HG03439 (cell line): ENCODE results near the gene TNFRSF19.
"Not testable (repeated sequence)": the region's sequence is repeated elsewhere in the genome, so short reads cannot be mapped to it uniquely, and the experiment has no call there.

Experiments
- ATAC-seq: cut with Tn5 transposase; IDR thresholded peaks from one replicate; pipeline ENCODE4 v1.9.1; 2021; ENCODE audit warnings: mild to moderate bottlenecking, moderate library complexity; ENCODE audit not compliant: unreplicated experiment

Gene TNFRSF19, protein sequence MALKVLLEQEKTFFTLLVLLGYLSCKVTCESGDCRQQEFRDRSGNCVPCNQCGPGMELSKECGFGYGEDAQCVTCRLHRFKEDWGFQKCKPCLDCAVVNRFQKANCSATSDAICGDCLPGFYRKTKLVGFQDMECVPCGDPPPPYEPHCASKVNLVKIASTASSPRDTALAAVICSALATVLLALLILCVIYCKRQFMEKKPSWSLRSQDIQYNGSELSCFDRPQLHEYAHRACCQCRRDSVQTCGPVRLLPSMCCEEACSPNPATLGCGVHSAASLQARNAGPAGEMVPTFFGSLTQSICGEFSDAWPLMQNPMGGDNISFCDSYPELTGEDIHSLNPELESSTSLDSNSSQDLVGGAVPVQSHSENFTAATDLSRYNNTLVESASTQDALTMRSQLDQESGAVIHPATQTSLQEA

DNA sequence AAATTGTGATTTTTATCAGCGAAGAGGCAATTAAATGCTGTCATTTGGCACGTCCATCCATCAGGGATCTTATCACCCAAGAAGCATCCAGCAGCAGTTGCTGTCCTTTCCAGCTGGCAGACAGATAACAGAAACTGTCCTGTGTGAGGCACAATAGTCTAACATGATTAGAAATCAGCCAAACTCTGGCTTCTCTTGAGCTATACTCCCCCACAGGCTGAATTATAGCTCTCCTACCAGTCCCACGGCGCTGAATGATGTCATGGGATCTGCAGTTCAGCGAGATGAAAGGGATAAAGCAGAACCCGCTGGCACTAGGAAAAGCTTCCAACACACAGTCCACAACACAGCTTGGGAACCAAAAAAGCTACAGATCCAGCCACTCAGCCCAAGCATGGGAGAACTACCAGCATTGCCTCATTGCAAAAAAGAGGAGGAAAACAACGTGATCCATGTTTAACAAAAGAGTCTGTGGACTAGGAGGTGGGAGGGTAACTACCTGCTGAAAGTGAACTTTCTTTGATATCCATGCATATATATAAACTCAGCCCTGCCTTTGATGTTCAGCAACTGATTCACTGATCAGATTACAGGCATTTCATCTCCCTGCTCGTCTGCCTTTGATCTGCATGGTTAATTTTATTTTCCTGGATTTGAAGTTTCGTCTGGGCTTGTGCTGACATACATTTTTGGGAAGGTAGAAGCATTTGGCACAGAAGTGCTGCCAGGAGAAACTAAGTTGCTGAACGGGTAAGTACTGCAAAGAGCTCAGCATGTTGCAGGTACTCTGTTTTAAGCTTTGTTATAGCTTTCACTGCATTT is at the start of gene TNFRSF19:
Gene TNFRSF19, plus strand, starts transcription at position 314 of the 822 bp plus-strand sequence. CDS start 19,772 bp downstream, outside the sequence.
- no peak for ATAC-seq

DNA sequence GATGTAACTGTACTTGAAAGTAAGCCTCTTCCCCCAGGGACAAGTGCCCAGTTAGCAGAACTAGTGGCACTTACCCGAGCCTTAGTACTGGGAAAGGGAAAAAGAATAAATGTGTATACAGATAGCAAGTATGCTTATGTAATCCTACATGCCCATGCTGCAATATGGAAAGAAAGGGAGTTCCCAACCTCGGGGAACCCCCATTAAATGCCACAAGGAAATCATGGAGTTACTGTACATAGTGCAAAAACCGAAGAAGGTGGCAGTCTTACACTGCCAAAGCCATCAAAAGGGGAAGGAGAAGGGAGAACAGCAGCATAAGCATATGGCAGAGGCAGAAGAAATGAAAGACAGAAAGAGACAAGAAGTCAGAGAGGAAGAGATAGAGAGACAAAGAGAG is 40.3 kb upstream of the TNFRSF19 start:
- not testable (repeated sequence) for ATAC-seq

DNA sequence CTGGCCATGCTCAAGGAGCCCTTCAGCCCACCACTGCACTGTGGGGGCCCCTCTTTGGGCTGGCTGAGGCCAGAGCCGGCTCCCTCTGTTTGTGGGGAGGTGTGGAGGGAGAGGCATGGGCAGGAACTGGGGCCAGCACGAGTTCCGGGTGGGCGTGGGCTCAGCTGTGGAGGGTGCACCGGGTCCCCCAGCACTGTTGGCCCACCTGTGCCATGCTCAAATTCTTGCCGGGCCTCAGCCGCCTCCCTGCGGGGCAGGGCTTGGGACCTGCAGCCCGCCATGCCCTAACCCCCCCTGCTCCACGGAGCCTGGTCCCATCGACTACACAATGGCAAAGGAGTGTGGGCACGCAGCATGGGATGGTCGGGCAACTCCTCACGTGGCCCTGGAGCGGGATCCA is 38.8 kb upstream of the TNFRSF19 start:
- no peak for ATAC-seq

DNA sequence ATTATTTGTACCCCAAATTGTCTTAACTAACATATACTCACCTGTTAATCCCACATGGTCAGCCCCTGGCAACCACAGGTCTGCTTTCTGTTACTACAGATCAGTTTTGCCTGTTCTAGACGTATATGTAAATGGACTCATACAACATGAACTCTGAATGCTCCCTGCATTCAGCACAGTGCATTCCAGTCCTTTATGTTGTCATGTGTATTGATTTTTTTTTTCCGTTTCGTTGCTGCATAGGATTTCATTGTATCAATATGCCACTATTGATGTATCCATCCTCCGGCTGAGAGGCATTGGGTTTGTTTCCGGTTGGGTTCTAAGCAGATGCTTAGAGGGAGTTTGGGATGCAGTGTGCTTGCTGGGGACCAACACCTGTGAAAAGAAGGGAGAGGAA is 36.1 kb upstream of the TNFRSF19 start:
- no peak for ATAC-seq

DNA sequence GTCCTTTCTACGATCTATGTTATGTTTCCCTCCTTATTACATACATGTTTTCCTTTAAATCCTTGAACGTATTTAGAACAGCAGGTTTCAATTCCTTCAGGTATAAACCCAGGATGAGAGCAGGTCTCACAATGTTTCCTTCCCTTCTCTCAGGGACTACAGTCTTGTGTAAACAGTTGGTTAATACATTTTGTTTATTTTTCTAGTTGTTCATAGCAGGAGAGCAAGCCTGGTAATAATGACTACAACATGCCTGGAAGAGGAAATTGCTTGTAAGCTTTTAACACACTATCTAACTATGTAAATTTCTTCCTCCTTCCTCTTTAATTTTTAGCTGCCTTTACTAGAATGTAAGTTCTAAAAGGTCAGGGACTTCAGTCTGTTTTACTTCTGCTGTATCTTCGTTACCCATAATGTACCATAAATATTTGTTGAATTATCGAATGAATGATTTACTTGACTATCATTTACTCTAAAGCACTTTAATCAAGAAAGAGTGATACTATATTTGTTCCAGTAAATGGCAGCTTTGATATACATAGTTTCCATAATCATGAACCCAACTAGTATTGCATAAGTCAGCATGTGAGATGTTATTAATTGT is 28.9 kb upstream of the TNFRSF19 start:
- ATAC-seq: no peak

DNA sequence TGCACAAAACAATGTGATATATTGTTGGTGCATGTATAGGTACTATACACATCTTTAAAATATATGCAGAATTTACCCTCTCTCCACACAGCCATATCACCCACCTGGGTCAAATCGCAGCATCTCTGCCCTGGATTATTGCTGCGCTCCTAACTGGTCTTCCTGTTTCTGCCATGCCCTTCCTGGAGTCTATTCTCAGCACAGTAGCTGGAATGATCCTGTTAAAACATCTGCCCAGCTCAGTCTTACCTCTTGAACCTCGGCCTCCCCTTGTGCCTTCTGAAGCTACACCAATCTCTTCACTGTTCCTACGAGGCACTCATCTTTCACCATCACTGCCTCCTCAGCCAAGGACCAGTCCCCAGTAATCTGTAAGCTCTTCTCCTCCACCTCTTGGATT is 25.5 kb upstream of the TNFRSF19 start:
- no peak for ATAC-seq

DNA sequence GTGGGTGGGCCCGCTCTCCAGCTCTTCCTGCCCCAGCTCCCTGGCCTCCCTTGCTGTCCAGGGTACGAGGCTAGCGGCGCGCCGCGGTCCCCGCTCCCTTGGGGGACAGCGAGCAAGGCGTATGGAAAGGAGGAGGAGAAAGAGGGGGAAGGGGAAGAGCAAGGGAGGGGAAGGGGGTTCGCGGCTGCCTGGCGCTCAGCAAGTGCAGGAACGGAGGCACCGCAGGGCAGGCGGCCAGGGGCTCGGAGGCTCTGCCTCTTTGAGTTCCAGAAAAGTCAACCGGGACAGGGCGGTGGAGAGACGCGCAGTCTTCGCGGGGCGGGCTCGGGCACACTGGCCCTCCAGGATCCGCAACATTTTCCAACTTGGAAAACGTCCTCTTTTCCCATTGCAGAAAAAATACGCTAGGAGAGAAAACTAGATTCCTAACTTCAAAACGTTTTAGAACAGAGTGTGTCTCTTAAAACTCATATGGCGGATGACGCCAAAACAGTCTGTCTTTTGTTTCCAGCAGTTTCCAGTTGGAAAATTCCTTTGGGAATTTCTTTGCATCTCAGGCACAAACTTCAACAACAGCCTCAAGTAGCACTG is 23.1 kb upstream of the TNFRSF19 start:
- no peak for ATAC-seq

DNA sequence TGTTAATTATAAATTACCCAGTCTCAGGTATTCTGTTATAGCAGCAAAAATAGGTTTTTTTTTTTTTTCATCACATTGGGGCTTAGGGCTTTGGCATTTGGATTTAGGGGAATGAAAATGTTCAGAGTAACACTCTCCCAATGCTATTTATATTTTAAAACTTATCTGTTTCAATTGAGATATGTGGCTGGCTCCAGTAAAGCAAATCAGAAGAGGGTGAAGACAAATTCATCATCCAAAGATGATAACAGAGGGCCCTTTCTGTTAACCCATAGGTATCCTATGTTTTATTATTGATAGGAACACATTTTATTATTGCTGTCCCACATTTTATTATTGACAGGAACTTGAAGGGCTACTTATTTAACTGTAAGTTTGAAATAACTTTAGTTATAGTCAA is 20.5 kb upstream of the TNFRSF19 start:
- ATAC-seq: no peak

DNA sequence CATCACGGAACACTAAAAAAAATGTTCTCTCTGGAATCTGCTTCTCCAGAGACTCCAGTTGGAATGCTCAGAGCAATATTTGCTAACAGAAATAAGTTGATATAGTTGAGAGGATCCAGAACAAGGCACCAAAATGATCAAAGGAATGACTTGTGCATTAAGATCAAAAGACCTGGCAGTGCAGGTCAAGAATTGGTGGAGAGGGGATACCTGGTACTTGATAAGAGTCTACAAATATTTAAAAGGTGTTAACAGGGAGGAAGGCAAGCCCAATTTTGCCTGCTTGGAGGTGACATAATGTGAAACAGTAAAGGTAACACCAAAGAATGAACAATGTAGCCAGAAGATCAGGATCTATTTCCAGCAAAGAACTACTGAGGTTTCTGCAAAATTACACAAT is 20.0 kb upstream of the TNFRSF19 start:
- ATAC-seq: no peak

DNA sequence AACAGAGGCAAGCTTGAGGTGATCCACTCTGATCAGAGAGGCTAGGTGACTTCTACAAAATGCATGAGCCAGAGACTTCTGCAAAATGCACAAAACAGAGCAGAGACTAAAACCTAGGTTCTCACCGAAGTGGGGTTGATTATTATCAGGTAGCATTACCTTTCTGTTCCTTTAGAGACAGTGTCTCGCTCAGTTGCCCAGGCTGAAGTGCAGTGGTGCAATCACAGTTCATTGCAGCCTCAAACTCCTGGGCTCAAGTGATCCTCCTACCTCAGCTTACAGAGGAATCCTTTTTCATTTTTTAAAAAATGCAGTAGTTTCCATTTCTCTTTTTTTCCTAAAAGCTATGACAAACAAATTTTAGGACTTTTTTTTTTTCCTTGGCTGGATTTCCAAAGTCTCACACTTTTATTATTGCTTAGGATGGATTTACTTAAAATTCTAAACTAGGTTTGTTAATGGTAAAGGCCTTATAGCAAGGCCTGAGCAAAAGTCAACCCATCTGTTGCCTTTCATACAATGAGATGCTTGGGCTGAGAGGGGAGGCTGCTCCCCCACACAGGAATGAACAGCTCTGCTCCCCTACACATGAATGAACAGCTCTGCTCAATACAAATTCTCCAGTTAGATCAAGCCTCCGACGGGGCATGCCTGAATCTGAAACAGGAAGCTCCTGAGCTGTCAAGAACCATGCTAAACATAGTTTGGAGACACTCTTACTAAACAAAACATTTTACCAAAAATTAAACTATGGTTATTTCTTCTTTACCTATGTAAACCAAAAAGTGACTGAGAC is 18.8 kb upstream of the TNFRSF19 start:
- ATAC-seq: no peak

DNA sequence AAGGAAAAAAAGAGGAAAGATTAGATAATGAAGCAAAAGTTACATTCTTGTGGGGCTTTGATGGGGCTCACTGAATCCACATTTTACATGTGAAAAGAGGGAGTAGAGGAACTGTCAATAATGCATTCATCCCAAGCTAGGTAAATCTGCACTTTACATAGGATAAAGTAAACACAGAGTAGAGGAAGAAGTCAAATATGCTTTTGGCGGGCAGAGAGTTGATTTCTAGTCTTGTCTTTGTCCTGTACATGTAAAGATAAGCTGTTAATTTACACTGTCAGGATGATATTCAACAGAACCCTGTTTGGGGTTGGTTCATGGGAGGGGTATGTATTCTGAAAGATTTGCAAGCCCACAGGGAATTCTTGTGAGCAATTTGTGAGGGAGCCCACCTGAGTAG is 18.0 kb upstream of the TNFRSF19 start:
- no peak for ATAC-seq

DNA sequence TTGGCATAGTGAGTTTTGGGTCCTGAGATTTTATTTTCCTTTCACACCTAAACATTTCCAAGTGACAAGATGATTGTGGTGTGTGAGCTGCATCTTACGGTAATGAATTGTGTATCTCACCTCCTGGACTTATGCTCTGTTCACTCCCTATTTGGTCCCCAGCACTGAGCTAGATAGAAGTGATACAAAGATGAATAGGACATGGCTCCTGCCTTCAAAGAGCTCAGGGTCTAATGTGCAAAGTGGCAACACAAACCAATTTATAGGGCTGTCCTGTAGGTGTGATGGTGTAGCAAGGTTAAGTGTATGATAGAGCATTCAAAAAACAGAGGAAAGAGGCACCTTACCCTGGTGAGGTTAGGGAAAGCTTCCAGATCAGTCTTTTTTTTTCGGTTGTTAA is 17.6 kb upstream of the TNFRSF19 start:
- ATAC-seq: no peak

DNA sequence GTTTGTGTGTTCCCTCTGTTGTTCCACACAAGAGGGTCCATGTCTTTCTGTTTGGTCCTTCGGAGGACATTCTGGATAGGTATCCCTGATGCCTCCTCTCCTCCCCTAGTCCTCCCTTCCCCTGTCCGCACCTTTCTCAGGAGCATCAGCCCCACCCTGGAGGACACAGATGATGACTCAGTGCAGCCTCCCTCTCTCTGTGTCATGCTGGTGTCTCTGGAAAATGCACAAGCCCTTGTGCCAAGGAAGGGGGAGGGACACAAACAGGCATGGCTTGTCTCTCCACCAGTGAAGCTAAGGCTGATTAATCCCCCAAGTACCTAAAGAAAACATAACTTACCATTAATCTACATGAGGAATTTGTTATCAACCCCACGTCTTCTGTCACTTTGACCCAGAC is 16.2 kb upstream of the TNFRSF19 start:
- no peak for ATAC-seq

DNA sequence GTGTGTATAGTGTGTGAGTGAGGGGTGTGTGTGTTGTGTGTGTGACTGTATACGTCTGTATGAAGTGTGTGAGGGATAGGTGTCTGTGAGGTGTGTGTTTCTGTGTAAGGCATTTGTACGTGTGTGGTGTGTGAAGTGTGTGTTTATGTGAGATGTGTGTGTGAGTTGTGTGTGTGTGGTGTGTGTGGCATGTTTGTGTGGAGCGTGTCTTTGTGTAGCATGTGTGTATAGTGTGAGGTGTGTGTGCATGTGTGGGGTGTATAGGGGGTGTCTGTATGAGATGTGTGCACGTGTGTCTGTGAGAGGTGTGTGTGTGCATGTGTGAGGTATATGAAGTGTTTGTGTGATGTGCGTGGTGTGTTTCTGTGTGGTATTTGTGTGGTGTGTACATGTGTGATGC is 13.2 kb upstream of the TNFRSF19 start:
- ATAC-seq: no peak

DNA sequence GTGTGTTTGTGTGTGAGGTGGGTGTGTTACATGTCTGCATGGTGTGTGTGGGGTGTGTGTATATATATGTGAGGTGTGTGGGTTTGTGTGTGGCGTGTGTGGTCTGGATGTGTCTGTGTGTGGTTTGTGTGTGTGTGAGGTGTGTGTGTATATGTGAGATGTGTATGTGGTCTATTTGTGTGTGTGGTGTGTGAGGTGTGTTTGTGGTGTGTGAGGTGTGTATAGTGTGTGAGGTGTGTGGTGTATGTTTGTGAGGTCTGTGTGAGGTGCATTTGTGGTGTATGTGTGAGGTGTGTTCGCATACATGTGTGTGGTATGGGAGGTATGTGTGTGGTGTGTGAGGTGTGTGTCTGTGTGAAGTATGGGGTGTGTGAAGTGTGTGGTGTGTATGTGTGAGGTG is 12.5 kb upstream of the TNFRSF19 start:
- ATAC-seq: no peak

DNA sequence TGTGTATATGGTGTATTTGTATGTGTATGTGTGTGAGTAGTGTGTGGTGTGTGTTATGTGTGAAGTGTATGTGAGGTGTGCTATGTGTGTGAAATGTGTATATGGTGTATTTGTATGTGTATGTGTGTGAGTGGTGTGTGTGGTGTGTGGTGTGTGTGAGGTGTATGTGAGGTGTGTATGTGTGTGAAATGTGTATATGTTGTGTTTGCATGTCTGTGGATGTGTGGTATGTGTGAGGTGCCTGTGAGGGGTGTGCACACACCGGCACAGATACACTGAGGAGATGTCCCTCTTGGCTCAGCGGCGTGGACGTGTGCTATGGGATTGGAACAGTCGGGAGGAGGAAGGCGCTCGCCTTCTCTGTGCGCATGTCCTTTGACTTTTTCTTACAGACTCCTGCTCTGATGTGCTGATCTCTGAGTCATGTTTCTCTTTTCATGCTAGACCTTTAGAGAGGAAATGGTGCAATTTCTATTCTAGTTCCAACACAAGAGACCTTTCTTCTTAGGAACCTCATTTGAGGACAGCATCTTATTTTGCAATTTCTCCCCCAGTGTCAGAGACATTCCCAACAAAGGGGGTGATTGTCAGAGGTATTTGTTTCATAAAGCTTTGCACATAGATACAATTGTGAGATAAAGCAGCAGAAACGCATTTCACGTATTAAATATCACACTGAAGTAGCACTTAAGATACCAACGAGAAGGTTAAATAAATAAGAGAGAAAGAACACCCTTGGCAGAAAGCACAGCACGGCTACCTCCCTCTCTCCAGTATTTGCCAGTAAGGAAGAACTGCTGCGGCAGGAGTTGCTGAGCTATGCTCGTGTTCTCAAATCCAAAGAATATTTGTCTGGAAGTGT is 11.3 kb upstream of the TNFRSF19 start:
- ATAC-seq: no peak

DNA sequence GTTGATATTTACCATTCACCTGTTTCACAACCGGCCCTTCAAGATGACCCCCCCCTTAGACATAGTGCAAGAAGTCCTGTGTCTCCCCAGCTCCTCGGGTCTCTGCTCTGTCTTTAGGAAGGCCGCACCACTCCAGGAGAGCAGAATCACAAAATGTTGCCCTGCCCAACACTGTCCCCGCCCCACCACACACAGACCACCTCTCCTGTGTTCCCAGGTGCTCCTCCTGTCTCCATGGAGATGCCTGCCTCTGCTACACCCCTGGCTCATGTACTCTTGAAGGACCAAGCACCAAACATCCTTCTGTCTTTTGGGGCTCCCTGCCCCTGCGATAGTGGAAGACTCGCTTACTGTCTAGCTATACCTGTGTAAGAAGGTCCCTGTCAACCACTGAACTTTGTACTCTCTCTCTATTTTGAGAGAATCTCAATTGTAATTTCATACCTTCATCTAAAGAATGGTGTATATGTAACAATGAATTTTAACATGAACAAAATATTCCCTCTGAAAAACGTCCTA is 9.6 kb upstream of the TNFRSF19 start:
- ATAC-seq: peak; percentile 12

DNA sequence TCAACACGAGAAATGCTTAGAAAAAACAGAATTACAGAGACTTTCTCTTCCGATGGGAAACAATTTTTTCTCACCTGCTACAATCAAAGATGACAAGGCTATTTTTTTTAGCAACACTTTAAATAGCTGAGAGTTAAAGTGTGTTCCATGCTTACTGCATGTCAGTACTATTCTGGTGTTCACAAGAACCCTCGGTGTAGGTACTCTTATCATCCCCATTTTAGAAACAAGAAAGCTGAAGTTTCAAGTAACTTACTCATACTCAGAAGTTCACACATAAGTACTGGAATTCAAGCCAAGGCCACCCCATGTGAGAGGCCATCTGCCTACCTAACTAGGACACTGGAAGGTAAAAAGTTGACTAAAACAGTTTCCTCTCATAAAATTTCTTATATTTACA is 9.0 kb upstream of the TNFRSF19 start:
- ATAC-seq: peak; percentile 85

DNA sequence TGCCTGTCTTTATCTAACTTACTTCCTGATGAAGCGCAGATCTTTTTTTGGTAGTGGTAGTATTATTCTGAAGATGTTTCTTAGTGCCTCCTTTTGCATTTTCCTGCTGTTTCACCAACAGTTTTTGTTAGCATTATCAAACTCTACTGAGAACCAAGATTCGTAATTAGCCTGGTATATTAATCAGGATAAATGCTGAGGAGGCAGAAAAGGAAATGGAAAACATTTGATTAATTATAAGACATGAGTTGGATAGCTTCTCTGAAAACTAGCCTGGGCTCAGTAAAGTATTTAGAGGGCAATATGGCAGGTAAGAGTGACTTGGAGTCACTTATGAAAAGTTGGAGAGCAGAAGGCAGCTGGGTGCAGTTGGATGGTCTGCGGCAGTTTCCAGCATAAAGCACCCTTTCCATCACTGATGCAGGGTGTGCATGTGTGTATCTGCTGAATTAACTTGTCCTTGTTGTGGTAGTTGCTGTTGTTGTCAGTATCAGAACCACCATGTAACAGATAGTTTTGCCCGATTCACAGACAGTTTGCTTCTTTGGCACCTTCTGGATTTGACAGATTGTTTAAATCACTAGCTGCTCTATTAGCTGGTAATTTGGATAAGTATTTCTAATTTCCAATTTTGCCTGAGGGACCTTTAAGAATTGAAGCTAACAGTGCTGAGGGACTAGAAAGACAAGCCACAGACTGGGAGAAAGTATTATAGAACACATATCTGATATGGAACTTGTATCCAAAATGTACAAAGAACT is 6.9 kb upstream of the TNFRSF19 start:
- no peak for ATAC-seq
